ENCODE measurements around the gene PLXND1. TPM values are rescaled to one million over a fixed set of nuclear protein-coding genes. Genes with fewer than 3 reads are reported as not detected.

The PLXND1 gene
- total and polyA plus RNA-seq, 2 donors from 2014 or later, result 67.0 to 152 TPM

DNA sequence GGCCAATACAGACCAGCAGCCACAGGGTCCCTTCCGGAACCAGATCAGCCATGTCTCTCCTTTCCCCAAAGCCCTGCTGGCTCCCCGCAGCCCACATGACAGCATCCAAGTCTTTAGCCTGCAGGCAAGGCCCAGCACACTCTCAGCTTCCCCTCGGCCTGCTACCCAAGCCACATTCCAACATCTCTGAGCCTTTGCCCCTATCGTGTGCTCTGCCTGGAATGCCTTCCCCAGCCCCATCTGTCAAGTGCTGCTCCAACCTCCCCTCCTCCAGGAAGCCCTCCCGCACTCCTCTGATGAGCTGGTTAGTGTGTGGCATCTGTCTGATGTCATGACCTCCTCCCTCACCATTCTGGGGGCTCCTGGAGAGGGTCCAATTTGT, 8.5 kb downstream of the PLXND1 start:
- DNase-seq (peak in 2 of 5 donors; percentile 35 to 62), FAIRE-seq (no peak)
- Histone ChIP-seq H3K27ac (ENCODE audit: low read depth in 2 of 2, low read length in 2 of 2) (peak overlapping the region; percentile 59 to 91), H3K9ac (ENCODE audit: low read length in 3 of 3) (peak overlapping the region in 1 of 3 donors; percentile 35), H3K27me3 (ENCODE audit: control insufficient read depth, insufficient read depth, low read length) (no peaks in the 10 kb centered on the region), H3K9me3 (ENCODE audit: control insufficient read depth in 2 of 3, insufficient read depth in 1 of 3, low read length in 3 of 3) (no peaks in the 10 kb centered on the region), H3K4me3 (ENCODE audit: low read length in 3 of 3) (no peak overlapping the region), H3K4me1 (ENCODE audit: control insufficient read depth in 2 of 3, insufficient read depth in 2 of 3, low read depth in 1 of 3, low read length in 3 of 3) (peaks cover 2 to 76% (median 35%) of the 10 kb centered on the region in 3 donors), H3K36me3 (ENCODE audit: control insufficient read depth in 2 of 3, insufficient read depth in 3 of 3, low read length in 3 of 3) (no peaks in the 10 kb centered on the region)
- intact Hi-C loops (cut with DNase I), result no loop called here
- TF ChIP-seq, protein P1, sequence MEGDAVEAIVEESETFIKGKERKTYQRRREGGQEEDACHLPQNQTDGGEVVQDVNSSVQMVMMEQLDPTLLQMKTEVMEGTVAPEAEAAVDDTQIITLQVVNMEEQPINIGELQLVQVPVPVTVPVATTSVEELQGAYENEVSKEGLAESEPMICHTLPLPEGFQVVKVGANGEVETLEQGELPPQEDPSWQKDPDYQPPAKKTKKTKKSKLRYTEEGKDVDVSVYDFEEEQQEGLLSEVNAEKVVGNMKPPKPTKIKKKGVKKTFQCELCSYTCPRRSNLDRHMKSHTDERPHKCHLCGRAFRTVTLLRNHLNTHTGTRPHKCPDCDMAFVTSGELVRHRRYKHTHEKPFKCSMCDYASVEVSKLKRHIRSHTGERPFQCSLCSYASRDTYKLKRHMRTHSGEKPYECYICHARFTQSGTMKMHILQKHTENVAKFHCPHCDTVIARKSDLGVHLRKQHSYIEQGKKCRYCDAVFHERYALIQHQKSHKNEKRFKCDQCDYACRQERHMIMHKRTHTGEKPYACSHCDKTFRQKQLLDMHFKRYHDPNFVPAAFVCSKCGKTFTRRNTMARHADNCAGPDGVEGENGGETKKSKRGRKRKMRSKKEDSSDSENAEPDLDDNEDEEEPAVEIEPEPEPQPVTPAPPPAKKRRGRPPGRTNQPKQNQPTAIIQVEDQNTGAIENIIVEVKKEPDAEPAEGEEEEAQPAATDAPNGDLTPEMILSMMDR (IDR thresholded peaks at IDR 0.05; ENCODE audit: borderline replicate concordance, extremely low read depth, insufficient read depth), result no peak

DNA sequence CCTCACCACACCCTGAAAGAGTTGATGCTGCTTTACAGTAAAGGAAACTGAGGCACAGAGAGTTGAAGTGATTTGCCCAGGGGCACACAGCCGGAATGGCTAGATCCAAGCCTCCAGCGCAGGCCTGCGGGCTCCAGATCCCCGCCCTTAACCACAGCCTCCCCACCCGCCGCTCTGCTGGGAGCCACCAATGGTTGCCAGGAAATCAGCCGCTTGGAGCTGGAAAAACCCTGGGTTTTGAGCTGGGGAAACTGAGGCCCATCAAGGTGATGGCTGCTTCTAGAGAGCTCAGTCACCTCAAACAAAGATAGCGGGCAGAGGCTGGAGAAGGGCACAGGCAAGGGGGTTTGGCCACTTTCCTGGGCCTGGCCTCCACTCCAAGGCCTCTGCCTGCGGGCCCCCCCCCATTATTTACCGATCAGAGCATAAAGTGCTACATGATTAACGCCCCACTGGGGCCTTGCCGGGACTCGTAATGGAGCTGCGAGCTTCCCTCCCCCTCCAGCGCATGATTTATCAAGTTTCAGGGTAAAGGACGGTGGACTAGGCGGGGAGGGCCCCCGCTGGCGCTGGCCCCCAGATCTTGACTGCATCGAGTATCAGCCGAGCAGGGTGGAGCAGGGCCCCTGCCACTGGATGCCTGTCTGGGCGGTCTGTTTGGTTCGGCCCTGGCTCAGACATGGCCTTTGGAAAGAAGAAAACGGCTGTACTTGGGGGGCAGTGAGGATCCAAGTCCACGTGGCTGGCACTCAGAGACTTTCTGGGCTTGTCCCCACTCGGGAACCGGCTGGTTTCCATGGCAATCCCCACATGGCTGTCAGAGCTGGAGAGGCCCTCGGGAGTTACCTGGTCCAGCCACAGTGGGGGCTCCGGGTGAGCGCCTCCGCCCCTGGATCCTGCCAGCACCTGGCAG, 9.1 kb downstream of the PLXND1 start:
- no peaks in the 10 kb centered on the region for H3K9me3 ChIP-seq (ENCODE audit: control insufficient read depth in 2 of 3, insufficient read depth in 1 of 3, low read length in 3 of 3)
- peak overlapping the region in 1 of 3 donors; percentile 35 for H3K9ac ChIP-seq (ENCODE audit: low read length in 3 of 3)
- TF ChIP-seq, protein P1 (IDR thresholded peaks at IDR 0.05; ENCODE audit: borderline replicate concordance, extremely low read depth, insufficient read depth), result no peak
- peak in 4 of 5 donors; percentile 78 to 91 (median 83) for DNase-seq
- no peaks in the 10 kb centered on the region for H3K36me3 ChIP-seq (ENCODE audit: control insufficient read depth in 2 of 3, insufficient read depth in 3 of 3, low read length in 3 of 3)
- peak overlapping the region; percentile 59 to 91 for H3K27ac ChIP-seq (ENCODE audit: low read depth in 2 of 2, low read length in 2 of 2)
- H3K27me3 ChIP-seq (ENCODE audit: control insufficient read depth, insufficient read depth, low read length), result no peaks in the 10 kb centered on the region
- H3K4me1 ChIP-seq (ENCODE audit: control insufficient read depth in 2 of 3, insufficient read depth in 2 of 3, low read depth in 1 of 3, low read length in 3 of 3), result peaks cover 2 to 74% (median 31%) of the 10 kb centered on the region in 3 donors
- no peak for FAIRE-seq
- H3K4me3 ChIP-seq (ENCODE audit: low read length in 3 of 3), result peak overlapping the region in 1 of 3 donors; percentile 25
- intact Hi-C loops (cut with DNase I), result no loop called here

DNA sequence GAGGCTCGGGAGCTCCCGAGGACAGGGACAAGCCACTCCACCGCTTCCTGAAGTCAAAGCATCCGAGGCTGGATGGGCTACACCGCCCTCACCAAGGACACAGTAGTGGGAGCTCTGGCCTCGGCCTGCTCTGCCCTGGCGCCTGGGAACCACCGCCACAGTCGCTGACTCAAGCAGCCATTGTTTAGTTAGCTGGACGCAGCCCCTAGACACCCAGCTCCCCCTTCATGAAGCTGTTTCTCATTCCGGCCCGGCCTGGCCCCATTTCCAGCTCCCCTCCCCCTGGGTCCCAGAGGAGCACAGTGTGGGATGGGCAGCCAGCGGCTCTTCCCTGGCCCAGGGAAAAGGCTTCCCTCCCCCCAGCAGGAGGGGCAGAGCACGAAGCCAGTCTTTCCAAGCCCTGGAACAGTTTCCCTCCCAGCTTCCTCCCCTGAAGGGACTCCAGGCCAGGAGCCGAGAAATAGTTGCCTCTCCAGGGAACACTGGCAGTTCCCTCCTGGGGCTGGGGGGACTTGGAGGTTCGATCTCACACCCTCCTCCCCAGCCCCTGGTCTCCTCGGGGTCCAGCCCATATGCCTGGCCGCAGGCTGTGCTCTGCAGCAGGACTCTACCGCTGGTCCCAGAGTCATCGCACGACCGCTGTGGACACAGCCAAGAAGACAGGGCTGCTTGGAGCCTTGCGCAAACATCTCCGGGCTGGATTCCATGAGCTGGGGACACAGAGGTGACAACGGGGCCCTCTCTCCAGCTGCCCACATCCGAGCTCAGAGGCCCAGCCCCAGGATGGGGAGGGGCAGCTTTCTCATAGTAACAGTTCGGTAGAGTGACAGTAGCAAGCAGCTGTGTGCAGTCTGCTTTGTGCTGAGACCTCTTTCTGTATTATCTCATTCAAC, 10.0 kb downstream of the PLXND1 start:
- intact Hi-C loops (cut with DNase I), result no loop called here
- H3K9ac ChIP-seq (ENCODE audit: low read length in 3 of 3), result peak overlapping the region in 1 of 3 donors; percentile 51
- DNase-seq (peak; percentile 85 to 97 (median 88)), FAIRE-seq (no peak)
- no peaks in the 10 kb centered on the region for H3K36me3 ChIP-seq (ENCODE audit: control insufficient read depth in 2 of 3, insufficient read depth in 3 of 3, low read length in 3 of 3)
- H3K4me1 ChIP-seq (ENCODE audit: control insufficient read depth in 2 of 3, insufficient read depth in 2 of 3, low read depth in 1 of 3, low read length in 3 of 3), result peaks cover 4 to 77% (median 31%) of the 10 kb centered on the region in 3 donors
- no peaks in the 10 kb centered on the region for H3K27me3 ChIP-seq (ENCODE audit: control insufficient read depth, insufficient read depth, low read length)
- peak overlapping the region; percentile 59 to 91 for H3K27ac ChIP-seq (ENCODE audit: low read depth in 2 of 2, low read length in 2 of 2)
- H3K4me3 ChIP-seq (ENCODE audit: low read length in 3 of 3), result peak overlapping the region in 1 of 3 donors; percentile 29
- TF ChIP-seq, protein P1 (IDR thresholded peaks at IDR 0.05; ENCODE audit: borderline replicate concordance, extremely low read depth, insufficient read depth), result no peak
- no peaks in the 10 kb centered on the region for H3K9me3 ChIP-seq (ENCODE audit: control insufficient read depth in 2 of 3, insufficient read depth in 1 of 3, low read length in 3 of 3)

Data from kidney (tissue), 14 donors.